Endodermal cell (in vitro differentiated cells): Measurements from ENCODE around the gene RHBDL1. TPM values are rescaled to one million over a fixed set of nuclear protein-coding genes. Genes with fewer than 3 reads are reported as not detected.

Experiments
- DNase-seq: peaks from one replicate; pipeline ENCODE4 v3.0.0-alpha.2; 2017
- H3K27ac ChIP-seq: 2 replicates; pipeline ENCODE4 v1.5.1; 2013; ENCODE audit warnings: mild to moderate bottlenecking, low read depth, low read length, moderate library complexity
- H3K27me3 ChIP-seq: 2 replicates; pipeline ENCODE4 v1.6.1; 2013; ENCODE audit warnings: mild to moderate bottlenecking, low read length, moderate library complexity; ENCODE audit not compliant: insufficient read depth, control insufficient read depth, poor library complexity, severe bottlenecking
- H3K36me3 ChIP-seq: 2 replicates; pipeline ENCODE4 v1.7.0; 2013; ENCODE audit warnings: mild to moderate bottlenecking, low read length, moderate library complexity; ENCODE audit not compliant: control insufficient read depth, insufficient read depth
- H3K4me1 ChIP-seq: one replicate; pipeline ENCODE4 v1.7.0; 2013; ENCODE audit warnings: low read length; ENCODE audit not compliant: control insufficient read depth, insufficient read depth
- H3K4me3 ChIP-seq: 2 replicates; pipeline ENCODE4 v1.5.1; 2013; ENCODE audit warnings: mild to moderate bottlenecking, low read length, moderate library complexity
- H3K9ac ChIP-seq: 2 replicates; pipeline ENCODE4 v1.6.1; 2013; ENCODE audit warnings: mild to moderate bottlenecking, low read length, moderate library complexity; ENCODE audit not compliant: poor library complexity, severe bottlenecking; ENCODE audit errors: extremely low read depth
- H3K9me3 ChIP-seq: 2 replicates; pipeline ENCODE4 v1.6.1; 2013; ENCODE audit warnings: mild to moderate bottlenecking, low read length, moderate library complexity; ENCODE audit not compliant: control insufficient read depth
- H3K27ac Mint-ChIP-seq: 2 replicates; pipeline ENCODE4 v1.8.0; 2020; ENCODE audit warnings: mixed read lengths
- H3K27me3 Mint-ChIP-seq: 2 replicates; pipeline ENCODE4 v1.8.0; 2021; ENCODE audit warnings: mild to moderate bottlenecking, mixed read lengths; ENCODE audit not compliant: insufficient read depth
- H3K36me3 Mint-ChIP-seq: 2 replicates; pipeline ENCODE4 v1.8.0; 2020; ENCODE audit warnings: low read depth, mixed read lengths
- H3K4me1 Mint-ChIP-seq: 2 replicates; pipeline ENCODE4 v1.8.0; 2020; ENCODE audit warnings: mixed read lengths
- H3K4me3 Mint-ChIP-seq: 2 replicates; pipeline ENCODE4 v1.8.0; 2020; ENCODE audit warnings: mild to moderate bottlenecking, moderate library complexity, mixed read lengths
- H3K9me3 Mint-ChIP-seq: 2 replicates; pipeline ENCODE4 v1.8.0; 2020; ENCODE audit warnings: mild to moderate bottlenecking, mixed read lengths
- WGBS, 2 experiments: methylation state at CpG; one replicate each; pipeline versions ENCODE4 v1.1.5 to v1.1.7; 2013; ENCODE audit warnings: missing lambda C conversion rate in 2 of 2, mixed read lengths in 1 of 2; ENCODE audit not compliant: insufficient coverage in 1 of 2, insufficient read length in 1 of 2; 5-methylcytosine and 5-hydroxymethylcytosine counted together
- total RNA-seq, 2 donors: library from RNA; stranded (reverse); fragmentation: NEBNext Ultra II Directional in 1 of 2; extraction: Animal tissue kit (Norgen Biotek cat#: 25700) in 1 of 2; gene quantifications; 2 replicates in 1 of 2; 3 replicates in 1 of 2; pipeline ENCODE4 v1.2.1, GENCODE V29; 2021
- TF ChIP-seq, protein P1 (sequence below): fragments of 200-600 bp; sonication (generic); conservative IDR thresholded peaks from 2 replicates; pipeline ENCODE4 v1.5.0; 2021; ENCODE audit warnings: antibody characterized with exemption, mild to moderate bottlenecking

Gene RHBDL1
- total RNA-seq, 2 donors from 2014 or later = 3.7 to 5.1 TPM

DNA sequence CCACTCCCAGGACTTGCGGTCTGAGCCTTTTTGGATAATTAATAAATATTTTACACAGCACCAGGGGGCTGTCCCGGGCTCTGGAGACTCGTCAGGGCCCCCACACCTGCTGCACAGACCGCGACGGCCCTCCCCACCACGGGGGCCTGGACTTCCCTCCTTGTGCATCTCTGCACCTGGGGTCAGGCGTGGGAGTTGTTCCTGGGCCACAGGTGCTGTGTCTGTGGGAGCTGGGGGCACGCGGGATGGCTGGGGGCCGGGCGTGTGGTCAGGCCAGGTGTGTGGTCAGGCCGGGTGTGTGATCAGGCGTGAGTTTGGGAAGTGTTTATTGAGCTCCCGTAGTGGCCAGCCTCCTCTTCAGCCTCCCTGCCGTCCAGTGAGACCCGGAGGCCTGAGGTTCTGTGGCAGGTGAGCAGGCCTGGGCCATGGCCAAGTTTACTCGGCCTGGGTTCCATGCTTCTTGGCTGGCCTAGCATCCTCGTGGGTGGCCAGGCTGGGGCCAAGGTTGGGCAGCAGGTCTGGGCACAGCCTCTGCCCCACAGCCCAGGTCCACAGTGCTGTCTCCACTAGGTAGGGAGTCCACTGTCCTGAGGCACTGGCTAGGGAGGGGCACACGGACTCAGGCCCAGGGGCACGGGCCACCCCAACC, 2.9 kb downstream of the RHBDL1 start:
- Histone ChIP-seq H3K36me3 (peaks cover 32% of the 10 kb centered on the region), H3K27me3 (no peaks in the 10 kb centered on the region), H3K27ac (no peak overlapping the region), H3K9ac (no peak overlapping the region), H3K9me3 (no peaks in the 10 kb centered on the region), H3K4me1 (peaks cover 18% of the 10 kb centered on the region), H3K4me3 (no peak overlapping the region)
- TF ChIP-seq, protein P1, sequence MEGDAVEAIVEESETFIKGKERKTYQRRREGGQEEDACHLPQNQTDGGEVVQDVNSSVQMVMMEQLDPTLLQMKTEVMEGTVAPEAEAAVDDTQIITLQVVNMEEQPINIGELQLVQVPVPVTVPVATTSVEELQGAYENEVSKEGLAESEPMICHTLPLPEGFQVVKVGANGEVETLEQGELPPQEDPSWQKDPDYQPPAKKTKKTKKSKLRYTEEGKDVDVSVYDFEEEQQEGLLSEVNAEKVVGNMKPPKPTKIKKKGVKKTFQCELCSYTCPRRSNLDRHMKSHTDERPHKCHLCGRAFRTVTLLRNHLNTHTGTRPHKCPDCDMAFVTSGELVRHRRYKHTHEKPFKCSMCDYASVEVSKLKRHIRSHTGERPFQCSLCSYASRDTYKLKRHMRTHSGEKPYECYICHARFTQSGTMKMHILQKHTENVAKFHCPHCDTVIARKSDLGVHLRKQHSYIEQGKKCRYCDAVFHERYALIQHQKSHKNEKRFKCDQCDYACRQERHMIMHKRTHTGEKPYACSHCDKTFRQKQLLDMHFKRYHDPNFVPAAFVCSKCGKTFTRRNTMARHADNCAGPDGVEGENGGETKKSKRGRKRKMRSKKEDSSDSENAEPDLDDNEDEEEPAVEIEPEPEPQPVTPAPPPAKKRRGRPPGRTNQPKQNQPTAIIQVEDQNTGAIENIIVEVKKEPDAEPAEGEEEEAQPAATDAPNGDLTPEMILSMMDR = no peak
- Mint-ChIP-seq H3K27ac (no peak overlapping the region), H3K36me3 (peaks cover 19% of the 10 kb centered on the region), H3K4me3 (no peak overlapping the region), H3K27me3 (no peaks in the 10 kb centered on the region), H3K9me3 (no peaks in the 10 kb centered on the region), H3K4me1 (peaks cover 23% of the 10 kb centered on the region)
- DNase-seq = no peak
- 91 to 96% methylated on average over 13 to 21 of the region's 21 CpGs for WGBS, 2 experiments

DNA sequence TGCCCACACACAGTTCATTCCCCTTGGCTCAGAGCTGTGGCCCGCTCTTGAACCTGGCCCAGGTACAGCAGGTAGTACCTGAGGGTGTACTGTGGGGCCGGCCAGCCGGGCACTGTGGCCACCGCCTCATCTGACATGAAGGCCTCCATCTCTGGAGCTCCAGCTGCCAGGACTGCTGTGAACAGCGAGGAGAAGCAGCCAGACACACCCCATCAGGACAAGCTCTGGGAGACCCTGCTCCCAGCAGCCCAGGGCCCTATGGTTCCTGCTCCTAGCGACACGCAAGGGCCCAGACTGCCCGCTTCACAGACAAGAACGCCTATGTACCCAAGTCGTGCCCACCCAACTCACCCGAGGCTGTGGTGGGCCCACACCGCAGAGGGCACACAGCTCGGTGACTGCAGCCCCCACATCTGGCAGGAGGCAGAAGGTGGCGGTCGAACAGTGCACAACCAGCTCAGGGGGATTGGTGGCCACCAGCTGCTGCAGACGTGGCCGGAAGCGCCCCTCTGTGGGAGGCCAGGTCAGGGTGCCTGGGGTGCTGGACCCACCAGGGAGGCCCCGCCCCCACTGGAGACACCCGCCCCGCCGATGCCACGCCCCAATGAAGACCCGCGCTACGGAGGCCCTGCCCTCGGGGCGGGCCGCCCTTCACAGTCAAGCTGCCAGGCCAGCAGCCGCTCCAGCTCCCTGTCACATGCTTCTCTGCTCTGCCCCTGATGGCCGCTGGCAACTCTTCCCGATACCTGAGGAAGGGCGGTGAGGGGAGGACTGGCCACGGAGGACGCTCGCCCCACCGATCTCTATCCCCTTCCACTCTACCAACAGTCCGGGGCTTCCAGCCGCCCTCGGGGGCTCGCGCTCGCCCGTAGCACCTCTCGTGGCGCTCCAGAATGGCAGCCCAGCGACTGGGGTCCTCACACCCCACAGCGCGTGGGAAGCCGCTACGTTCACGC, 3.7 kb downstream of the RHBDL1 start:
- H3K4me1 ChIP-seq = peaks cover 18% of the 10 kb centered on the region
- Mint-ChIP-seq H3K27me3 (no peaks in the 10 kb centered on the region), H3K9me3 (no peaks in the 10 kb centered on the region), H3K4me1 (peaks cover 23% of the 10 kb centered on the region), H3K4me3 (peak overlapping the region; percentile 73), H3K27ac (peak overlapping the region; percentile 70), H3K36me3 (peaks cover 19% of the 10 kb centered on the region)
- H3K27me3 ChIP-seq = no peaks in the 10 kb centered on the region
- no peak overlapping the region for H3K4me3 ChIP-seq
- H3K9ac ChIP-seq = no peak overlapping the region
- peak; percentile 90 for DNase-seq
- H3K27ac ChIP-seq = peak overlapping the region; percentile 70
- H3K36me3 ChIP-seq = peaks cover 27% of the 10 kb centered on the region
- no peaks in the 10 kb centered on the region for H3K9me3 ChIP-seq
- WGBS, 2 experiments = 37 to 59% methylated on average over 20 to 52 of the region's 52 CpGs
- TF ChIP-seq, protein P1 = no peak

DNA sequence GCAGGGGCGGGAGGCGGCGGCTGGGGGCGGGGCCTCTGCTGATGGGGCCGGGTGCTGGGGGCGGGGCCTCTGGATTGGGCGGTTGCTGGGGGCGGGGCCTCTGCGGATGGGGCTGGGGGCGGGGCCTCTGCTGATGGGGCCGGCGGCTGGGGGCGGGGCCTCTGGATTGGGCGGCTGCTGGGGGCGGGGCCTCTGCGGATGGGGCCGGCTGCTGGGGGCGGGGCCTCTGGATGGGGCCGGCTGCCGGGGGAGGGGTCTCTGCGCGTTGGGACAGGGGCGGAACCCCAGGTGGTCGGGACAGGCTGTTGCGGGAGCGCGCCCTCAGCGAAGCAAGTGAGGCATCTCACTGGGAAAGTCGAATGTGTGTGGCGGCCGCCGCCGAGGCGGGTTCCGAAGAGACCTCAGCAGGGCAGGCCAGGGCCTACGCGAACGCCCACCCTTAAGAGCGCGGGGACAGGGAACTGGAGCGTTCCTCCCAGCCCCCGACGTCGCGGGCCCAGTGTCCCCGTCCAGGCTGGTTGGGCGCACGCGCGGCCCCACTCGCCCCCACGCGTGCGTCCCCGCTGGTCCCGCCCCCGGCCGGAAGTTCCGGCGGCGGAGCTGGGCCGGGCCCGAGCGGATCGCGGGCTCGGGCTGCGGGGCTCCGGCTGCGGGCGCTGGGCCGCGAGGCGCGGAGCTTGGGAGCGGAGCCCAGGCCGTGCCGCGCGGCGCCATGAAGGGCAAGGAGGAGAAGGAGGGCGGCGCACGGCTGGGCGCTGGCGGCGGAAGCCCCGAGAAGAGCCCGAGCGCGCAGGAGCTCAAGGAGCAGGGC, 4.5 kb downstream of the RHBDL1 start, which contains the start of gene STUB1:
Gene STUB1, plus strand, starts transcription at position 597 of the 811 bp plus-strand sequence. Its CDS starts 116 bp downstream, at position 713.
- Histone ChIP-seq H3K9ac (peak within 1 kb of the TSS; percentile 76), H3K4me3 (peak within 1 kb of the TSS; percentile 91), H3K9me3 (no peaks in the 10 kb centered on the region), H3K36me3 (peaks cover 24% of the 10 kb centered on the region), H3K27ac (peak within 1 kb of the TSS; percentile 70), H3K27me3 (no peaks in the 10 kb centered on the region), H3K4me1 (peaks cover 18% of the 10 kb centered on the region)
- peaks cover 19% of the 10 kb centered on the region for H3K36me3 Mint-ChIP-seq
- DNase-seq = peak; percentile 99
- peaks cover 19% of the 10 kb centered on the region for H3K4me1 Mint-ChIP-seq
- TF ChIP-seq, protein P1 = no peak
- peak within 1 kb of the TSS; percentile 73 for H3K4me3 Mint-ChIP-seq
- peak within 1 kb of the TSS; percentile 91 for H3K27ac Mint-ChIP-seq
- 0 to 1% methylated on average over 24 to 87 of the region's 91 CpGs for WGBS, 2 experiments
- no peaks in the 10 kb centered on the region for H3K27me3 Mint-ChIP-seq
- no peaks in the 10 kb centered on the region for H3K9me3 Mint-ChIP-seq
